Common myeloid progenitor, CD34-positive (primary cell): ENCODE measurements around the gene SHROOM4.

Experiments used
- CTCF ChIA-PET: fragments of 350-600 bp; sonication (Branson Sonifier 250); formaldehyde crosslinking; loops from one replicate; lab custom pipeline; 2021; ENCODE audit warnings: antibody characterized with exemption; lab: Charles Lee
- POLR2A ChIA-PET: fragments of 350-600 bp; sonication (Branson Sonifier 250); formaldehyde crosslinking; loops from one replicate; lab custom pipeline; 2021; ENCODE audit warnings: antibody characterized with exemption; lab: Charles Lee
- DNase-seq, 3 donors: peaks; one replicate each; pipeline versions ENCODE4 v3.0.0 to v3.0.0-alpha.2; 2013
- H3K27ac ChIP-seq, 2 experiments: 1 replicate in 1 of 2; 2 replicates in 1 of 2; pipeline ENCODE4 v1.7.0; 2013; ENCODE audit warnings: inconsistent platforms in 2 of 2, low read length in 2 of 2, mild to moderate bottlenecking in 2 of 2, low read depth in 1 of 2, moderate library complexity in 1 of 2; ENCODE audit not compliant: severe bottlenecking in 2 of 2, insufficient read depth in 1 of 2, poor library complexity in 1 of 2
- H3K27me3 ChIP-seq, 5 experiments: replicated peaks in 2 of 5; 1 replicate in 3 of 5; 2 replicates in 2 of 5; pipeline versions ENCODE4 v1.6.1 to v1.7.0; 2013; ENCODE audit warnings: low read length in 4 of 5, mild to moderate bottlenecking in 2 of 5, moderate library complexity in 2 of 5, inconsistent platforms in 1 of 5; ENCODE audit not compliant: insufficient read depth in 5 of 5, control insufficient read depth in 4 of 5
- H3K36me3 ChIP-seq, 4 experiments: 1 replicate in 2 of 4; 2 replicates in 2 of 4; pipeline versions ENCODE4 v1.6.1 to v1.7.0; 2013; ENCODE audit warnings: low read length in 3 of 4, control low read depth in 1 of 4, mild to moderate bottlenecking in 1 of 4; ENCODE audit not compliant: control insufficient read depth in 4 of 4, insufficient read depth in 4 of 4
- H3K4me1 ChIP-seq, 4 experiments: 1 replicate in 3 of 4; 2 replicates in 1 of 4; pipeline versions ENCODE4 v1.6.1 to v1.7.1; 2013; ENCODE audit warnings: low read length in 3 of 4, mild to moderate bottlenecking in 3 of 4, control low read depth in 1 of 4, inconsistent platforms in 1 of 4, moderate library complexity in 1 of 4; ENCODE audit not compliant: control insufficient read depth in 4 of 4, insufficient read depth in 4 of 4; ENCODE audit errors: control extremely low read depth in 1 of 4
- H3K4me3 ChIP-seq, 7 experiments: 1 replicate in 4 of 7; 2 replicates in 3 of 7; pipeline versions ENCODE4 v1.5.1 to v1.7.0; 2013; ENCODE audit warnings: mild to moderate bottlenecking in 7 of 7, low read length in 6 of 7, moderate library complexity in 6 of 7, inconsistent platforms in 2 of 7, low read depth in 2 of 7, control low read depth in 1 of 7; ENCODE audit not compliant: insufficient read depth in 4 of 7, control insufficient read depth in 1 of 7; ENCODE audit errors: extremely low read depth in 1 of 7
- H3K9me3 ChIP-seq, 5 experiments: 1 replicate in 4 of 5; 2 replicates in 1 of 5; pipeline versions ENCODE4 v1.6.1 to v1.7.1; 2013; ENCODE audit warnings: low read length in 4 of 5, mild to moderate bottlenecking in 2 of 5, inconsistent platforms in 1 of 5, low read depth in 1 of 5, moderate library complexity in 1 of 5; ENCODE audit not compliant: control insufficient read depth in 4 of 5, insufficient read depth in 2 of 5; ENCODE audit errors: control extremely low read depth in 1 of 5
- WGBS: methylation state at CpG from one replicate; pipeline ENCODE4 v1.1.5; 2013; ENCODE audit not compliant: insufficient coverage; 5-methylcytosine and 5-hydroxymethylcytosine counted together

The SHROOM4 gene

DNA sequence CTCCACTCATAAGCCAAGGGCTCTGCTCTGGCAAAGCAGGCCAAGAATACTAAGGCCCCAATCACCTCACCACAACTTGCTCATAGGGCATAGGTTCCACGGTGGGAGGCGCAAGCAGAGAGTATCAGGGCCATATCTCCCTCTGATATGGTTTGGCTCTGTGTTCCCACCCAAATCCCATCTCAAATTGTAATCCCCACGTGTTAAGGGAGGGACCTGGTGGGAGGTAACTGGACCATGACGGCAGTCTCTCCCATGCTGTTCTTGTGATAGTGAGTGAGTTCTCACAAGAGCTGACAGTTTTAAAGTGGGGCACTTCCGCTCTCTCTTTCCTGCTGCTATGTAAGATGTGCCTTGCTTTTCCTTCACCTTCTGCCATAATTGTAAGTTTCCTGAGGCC lies 88.7 kb downstream of the SHROOM4 start:
- 88% methylated on average over 4 of the region's 5 CpGs for WGBS
- ChIA-PET CTCF (no interaction called here), POLR2A (no interaction called here)
- Histone ChIP-seq H3K36me3 (no peaks in the 10 kb centered on the region), H3K27me3 (no peaks in the 10 kb centered on the region), H3K27ac (no peak overlapping the region), H3K4me1 (no peaks in the 10 kb centered on the region), H3K9me3 (no peaks in the 10 kb centered on the region), H3K4me3 (no peak overlapping the region)
- DNase-seq = no peak

DNA sequence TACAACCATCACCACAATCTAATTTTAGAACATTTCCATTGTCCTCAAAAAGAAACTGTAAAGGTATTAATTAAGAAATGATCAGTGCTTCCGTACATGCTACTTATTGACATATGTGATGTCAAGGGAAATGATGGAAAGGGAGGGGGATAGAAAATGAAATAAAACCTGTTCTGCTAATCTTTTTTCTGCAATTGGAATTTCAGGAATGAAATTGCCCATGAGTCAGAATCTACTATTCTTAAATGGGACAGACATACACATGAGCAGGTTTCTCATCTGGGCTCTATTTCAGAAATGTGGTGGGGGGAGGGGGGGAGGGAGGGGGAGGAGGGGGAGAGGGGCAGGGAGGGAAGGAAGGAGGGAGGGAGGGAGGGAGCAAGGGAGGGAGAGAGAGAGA lies 91.0 kb downstream of the SHROOM4 start:
- 100% methylated on average over 1 of the region's 1 CpG for WGBS
- CTCF ChIA-PET = no interaction called here
- POLR2A ChIA-PET = no interaction called here

GRCh38 chrX:50721764-50722521 lies 92.1 kb downstream of the SHROOM4 start:
- ChIA-PET POLR2A (no interaction called here), CTCF (no interaction called here)
- no peaks in the 10 kb centered on the region for H3K36me3 ChIP-seq
- no peaks in the 10 kb centered on the region for H3K4me1 ChIP-seq
- no peak overlapping the region for H3K4me3 ChIP-seq
- 67% methylated on average over 1 of the region's 1 CpG for WGBS
- no peak for DNase-seq
- no peaks in the 10 kb centered on the region for H3K27me3 ChIP-seq
- no peak overlapping the region for H3K27ac ChIP-seq
- H3K9me3 ChIP-seq = no peaks in the 10 kb centered on the region

More for the DNA sequence above, 91.0 kb downstream of the SHROOM4 start:
- DNase-seq = no peak
- Histone ChIP-seq H3K27me3 (no peaks in the 10 kb centered on the region), H3K36me3 (no peaks in the 10 kb centered on the region), H3K4me1 (no peaks in the 10 kb centered on the region), H3K27ac (no peak overlapping the region), H3K9me3 (no peaks in the 10 kb centered on the region), H3K4me3 (no peak overlapping the region)

GRCh38 chrX:50719614-50720013 lies 94.4 kb downstream of the SHROOM4 start:
- H3K36me3 ChIP-seq = no peaks in the 10 kb centered on the region
- no peaks in the 10 kb centered on the region for H3K9me3 ChIP-seq
- no peak overlapping the region for H3K4me3 ChIP-seq
- no peak for DNase-seq
- no peak overlapping the region for H3K27ac ChIP-seq
- ChIA-PET CTCF (no interaction called here), POLR2A (no interaction called here)
- no CpG with 5 or more reads among the region's 2 CpGs for WGBS
- H3K27me3 ChIP-seq = no peaks in the 10 kb centered on the region
- H3K4me1 ChIP-seq = no peaks in the 10 kb centered on the region

DNA sequence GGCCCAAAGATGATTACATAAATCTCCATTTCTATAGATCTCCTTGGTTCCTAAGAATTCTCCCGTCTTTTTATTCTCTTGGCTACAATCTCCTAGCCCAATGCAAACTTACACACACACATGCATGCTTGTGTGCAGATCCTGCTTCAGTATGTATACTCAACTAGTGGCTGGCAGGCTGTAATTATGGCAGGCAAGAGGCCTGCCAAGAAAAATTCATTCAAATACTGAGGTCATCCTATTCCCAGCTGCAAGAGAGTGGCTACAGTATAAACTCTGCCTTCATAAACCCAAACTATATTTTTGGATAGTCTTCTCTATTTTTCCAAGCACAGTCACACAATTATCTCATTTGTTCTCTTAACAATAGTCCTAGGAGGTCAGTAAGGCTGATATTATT lies 95.2 kb downstream of the SHROOM4 start:
- no peaks in the 10 kb centered on the region for H3K9me3 ChIP-seq
- DNase-seq = no peak

DNA sequence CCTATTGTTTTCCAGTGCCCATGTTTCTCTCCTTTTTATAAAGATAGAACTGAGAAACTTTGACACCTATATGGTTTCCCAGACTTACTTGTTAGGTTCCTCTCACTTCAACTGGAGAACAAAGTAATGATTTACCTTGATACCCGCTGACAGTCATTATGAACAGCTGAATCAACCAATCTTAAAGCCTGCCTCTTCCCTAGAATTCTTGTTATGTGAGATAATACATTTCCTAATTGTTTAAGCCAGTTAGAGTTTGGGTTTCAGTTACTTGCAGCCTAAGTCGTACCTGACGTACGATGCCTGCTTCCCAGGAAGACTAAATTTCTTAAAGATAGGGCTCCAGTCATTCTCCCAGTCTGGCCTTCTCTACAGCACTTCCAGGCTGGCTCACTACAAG lies 97.3 kb downstream of the SHROOM4 start:
- Histone ChIP-seq H3K27me3 (no peaks in the 10 kb centered on the region), H3K4me3 (no peak overlapping the region), H3K9me3 (no peaks in the 10 kb centered on the region), H3K4me1 (no peaks in the 10 kb centered on the region), H3K27ac (no peak overlapping the region), H3K36me3 (no peaks in the 10 kb centered on the region)
- CTCF ChIA-PET = no interaction called here
- no peak for DNase-seq
- 98% methylated on average over 4 of the region's 4 CpGs for WGBS
- POLR2A ChIA-PET = no interaction called here

More for the DNA sequence above, 95.2 kb downstream of the SHROOM4 start:
- Histone ChIP-seq H3K4me3 (no peak overlapping the region), H3K27ac (no peak overlapping the region), H3K27me3 (no peaks in the 10 kb centered on the region), H3K36me3 (no peaks in the 10 kb centered on the region), H3K4me1 (no peaks in the 10 kb centered on the region)
- CTCF ChIA-PET = no interaction called here
- POLR2A ChIA-PET = no interaction called here
- WGBS = no CpG with 5 or more reads among the region's 1 CpG

DNA sequence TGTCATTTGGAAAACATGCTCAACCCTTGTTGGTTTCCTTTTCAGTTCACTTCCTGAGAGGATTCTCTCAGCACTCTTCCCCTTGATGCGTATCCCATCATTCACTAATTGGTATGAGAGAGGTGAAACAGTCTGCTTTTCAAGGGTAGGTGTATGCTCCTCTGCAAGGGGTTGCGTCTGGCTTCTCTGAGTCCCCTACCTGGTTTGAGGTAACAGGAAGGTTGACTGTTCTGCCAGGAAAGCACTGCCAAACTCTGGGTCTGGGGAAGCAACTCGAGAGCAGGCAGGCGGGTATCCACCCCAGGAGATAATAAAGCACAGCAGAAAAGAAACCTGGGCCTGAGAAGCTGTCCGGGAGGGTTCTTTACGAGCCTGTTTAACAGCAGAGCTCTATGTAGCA lies 101.2 kb downstream of the SHROOM4 start:
- 72% methylated on average over 5 of the region's 6 CpGs for WGBS
- CTCF ChIA-PET = interaction anchor here (1.2 kb wide), 1 partner anchor 16 kb away, joined by 3 read pairs; no protein-coding TSS in a partner anchor
- POLR2A ChIA-PET = no interaction called here

More for the DNA sequence above, 101.2 kb downstream of the SHROOM4 start:
- H3K36me3 ChIP-seq = no peaks in the 10 kb centered on the region
- H3K27me3 ChIP-seq = no peaks in the 10 kb centered on the region
- no peaks in the 10 kb centered on the region for H3K9me3 ChIP-seq
- no peak for DNase-seq
- H3K4me1 ChIP-seq = peaks cover 0 to 2% (median 0%) of the 10 kb centered on the region in 4 experiments
- H3K4me3 ChIP-seq = no peak overlapping the region
- H3K27ac ChIP-seq = no peak overlapping the region
